Neural cell (in vitro differentiated cells): Measurements from ENCODE around the gene ARL6IP4. TPM values are rescaled to one million over a fixed set of nuclear protein-coding genes. Genes with fewer than 3 reads are reported as not detected.

Experiments used
- H2AFZ ChIP-seq: fragments of 200-600, 300-800 bp; sonication (generic), shearing (Covaris generic); 2 replicates; pipeline ENCODE4 v1.6.0; 2014; ENCODE audit warnings: low read depth, mild to moderate bottlenecking, antibody characterized with exemption, low read length, moderate library complexity
- H3F3A ChIP-seq: fragments of 200-600 bp; shearing (Covaris generic); 2 replicates; pipeline ENCODE4 v1.6.1; 2016; ENCODE audit warnings: mild to moderate bottlenecking, moderate library complexity, mixed read lengths, antibody characterized with exemption, low read length; ENCODE audit not compliant: insufficient read depth, poor library complexity, severe bottlenecking
- H3K27ac ChIP-seq: fragments of 200-600, 300-800 bp; sonication (generic), shearing (Covaris generic); 2 replicates; pipeline ENCODE4 v1.5.1; 2014; ENCODE audit warnings: mild to moderate bottlenecking, low read length, moderate library complexity
- H3K27me3 ChIP-seq: fragments of 300-800, 200-600 bp; sonication (generic), shearing (Covaris generic); 2 replicates; pipeline ENCODE4 v1.6.0; 2014; ENCODE audit warnings: mild to moderate bottlenecking, low read depth, low read length, moderate library complexity; ENCODE audit not compliant: insufficient read depth
- H3K36me3 ChIP-seq: fragments of 300-800, 200-600 bp; sonication (generic), shearing (Covaris generic); 2 replicates; pipeline ENCODE4 v1.5.1; 2014; ENCODE audit warnings: mild to moderate bottlenecking, antibody characterized with exemption, low read length, moderate library complexity; ENCODE audit not compliant: insufficient read depth
- H3K4me2 ChIP-seq: fragments of 300-800, 200-600 bp; sonication (generic), shearing (Covaris generic); 2 replicates; pipeline ENCODE4 v1.6.0; 2014; ENCODE audit warnings: mild to moderate bottlenecking, low read length
- H3K4me3 ChIP-seq: fragments of 300-800, 200-600 bp; sonication (generic), shearing (Covaris generic); 2 replicates; pipeline ENCODE4 v1.5.1; 2014; ENCODE audit warnings: mild to moderate bottlenecking, low read length, moderate library complexity
- H3K79me2 ChIP-seq: fragments of 200-600 bp; shearing (Covaris generic); replicated peaks from 2 replicates; pipeline ENCODE4 v1.6.0; 2014; ENCODE audit warnings: mild to moderate bottlenecking, low read length, moderate library complexity; ENCODE audit not compliant: insufficient read depth
- H3K9ac ChIP-seq: fragments of 300-800, 200-600 bp; sonication (generic), shearing (Covaris generic); 2 replicates; pipeline ENCODE4 v1.6.1; 2016; ENCODE audit warnings: mild to moderate bottlenecking, low read length, mixed read lengths
- H3K9me2 ChIP-seq: fragments of 200-600 bp; shearing (Covaris generic); 2 replicates; pipeline ENCODE4 v1.6.1; 2016; ENCODE audit warnings: mild to moderate bottlenecking, low read length, mixed read lengths; ENCODE audit not compliant: insufficient read depth
- H3K9me3 ChIP-seq: fragments of 200-600, 300-800 bp; sonication (generic), shearing (Covaris generic); 2 replicates; pipeline ENCODE4 v1.6.1; 2016; ENCODE audit warnings: mild to moderate bottlenecking, mixed run types, low read length, moderate library complexity, mixed read lengths
- H4K20me1 ChIP-seq: fragments of 200-600 bp; shearing (Covaris generic); 2 replicates; pipeline ENCODE4 v1.6.1; 2016; ENCODE audit warnings: mild to moderate bottlenecking, mixed run types; ENCODE audit not compliant: insufficient read depth
- EP300 ChIP-seq: fragments of 450-650 bp; conservative IDR thresholded peaks from 2 replicates; pipeline ENCODE4 v1.6.1; 2014; ENCODE audit warnings: antibody characterized with exemption, mild to moderate bottlenecking, moderate library complexity; ENCODE audit not compliant: poor library complexity, severe bottlenecking
- EZH2 ChIP-seq: fragments of 200-600, 300-800 bp; shearing (Covaris generic), sonication (generic); IDR thresholded peaks from 2 replicates; pipeline ENCODE4 v1.6.1; 2014; ENCODE audit warnings: antibody characterized with exemption, low read length, borderline replicate concordance, mild to moderate bottlenecking; ENCODE audit not compliant: insufficient read depth, poor library complexity, severe bottlenecking
- MXI1 ChIP-seq: fragments of 450-650 bp; conservative IDR thresholded peaks from 2 replicates; pipeline ENCODE4 v1.6.1; 2014; ENCODE audit warnings: antibody characterized with exemption, mild to moderate bottlenecking; ENCODE audit not compliant: poor library complexity, severe bottlenecking
- POLR2AphosphoS5 ChIP-seq: IDR thresholded peaks from 2 replicates; pipeline ENCODE4 v1.6.1; 2012
- RAD21 ChIP-seq: fragments of 450-650 bp; conservative IDR thresholded peaks from 2 replicates; pipeline ENCODE4 v1.6.1; 2014; ENCODE audit warnings: antibody characterized with exemption, mild to moderate bottlenecking, moderate library complexity
- SMC3 ChIP-seq: fragments of 450-650 bp; conservative IDR thresholded peaks from 2 replicates; pipeline ENCODE4 v1.6.1; 2014; ENCODE audit warnings: antibody characterized with exemption, mild to moderate bottlenecking, moderate library complexity; ENCODE audit not compliant: poor library complexity
- TAF1 ChIP-seq: IDR thresholded peaks from 2 replicates; pipeline ENCODE4 v1.6.1; 2012; ENCODE audit warnings: low read depth
- polyA plus RNA-seq: library from polyadenylated mRNA; depleted of rRNA; stranded (reverse); fragments of >200 nt; gene quantifications from 2 replicates; pipeline ENCODE4 v1.2.3, GENCODE V29; 2014
- TF ChIP-seq, protein P1 (sequence below): fragments of 450-650 bp; IDR thresholded peaks from 2 replicates; pipeline ENCODE4 v1.5.1; 2014; ENCODE audit warnings: antibody characterized with exemption, mild to moderate bottlenecking, moderate library complexity; ENCODE audit not compliant: poor library complexity, severe bottlenecking
- TF ChIP-seq, protein P2 (sequence below): IDR thresholded peaks from 2 replicates; pipeline ENCODE4 v1.6.1; 2012; ENCODE audit warnings: borderline replicate concordance

ARL6IP4 gene
- polyA plus RNA-seq, 1 donor from 2014 or later: 190 TPM

DNA sequence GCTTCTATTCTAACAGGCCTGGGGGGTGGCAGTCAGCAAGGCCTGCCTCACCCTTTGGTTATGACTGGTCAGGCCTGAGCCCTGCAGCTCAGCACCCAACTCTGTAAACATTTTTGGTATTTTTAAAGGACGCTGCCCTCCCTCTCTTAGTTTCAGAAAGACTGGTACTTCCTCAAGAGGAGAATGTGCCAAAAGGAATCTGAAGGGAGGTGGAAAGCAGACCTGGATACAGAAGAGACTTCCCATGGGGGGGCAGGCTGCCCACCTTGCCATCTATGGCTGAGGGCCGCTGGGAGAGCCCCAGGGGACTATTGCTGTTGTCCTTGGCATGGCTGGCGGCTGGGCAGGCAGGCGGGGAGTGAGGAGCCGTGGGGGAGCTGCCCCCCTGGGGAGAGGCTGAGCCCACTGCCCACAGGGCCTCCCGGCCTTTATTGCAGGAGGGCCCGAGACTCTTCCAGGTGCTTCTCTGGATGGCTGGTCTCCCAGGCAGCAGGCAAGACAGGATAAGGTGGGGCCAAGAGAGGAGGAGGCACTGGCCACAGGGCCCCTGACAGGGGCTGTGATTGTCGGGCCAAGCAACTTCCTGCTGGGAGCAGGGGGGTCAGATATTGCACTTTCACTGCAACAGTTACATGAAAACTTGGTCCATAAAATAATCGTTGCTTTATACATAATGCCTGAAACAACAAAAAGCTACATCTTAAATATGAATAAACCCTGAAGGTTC lies 3.5 kb downstream of the ARL6IP4 start:
- H3K4me2 ChIP-seq: no peak overlapping the region
- no peaks in the 10 kb centered on the region for H3F3A ChIP-seq
- H3K9me3 ChIP-seq: no peaks in the 10 kb centered on the region
- no peaks in the 10 kb centered on the region for H3K9me2 ChIP-seq
- H3K36me3 ChIP-seq: no peaks in the 10 kb centered on the region
- no peaks in the 10 kb centered on the region for H3K27me3 ChIP-seq
- H2AFZ ChIP-seq: no peak overlapping the region
- no peak overlapping the region for H3K4me3 ChIP-seq
- H3K27ac ChIP-seq: no peak overlapping the region
- H3K9ac ChIP-seq: no peak overlapping the region
- no peaks in the 10 kb centered on the region for H4K20me1 ChIP-seq
- H3K79me2 ChIP-seq: peaks cover 3% of the 10 kb centered on the region
- TF ChIP-seq SMC3 (no peak), TAF1 (no peak), RAD21 (no peak), EP300 (no peak), EZH2 (no peak), MXI1 (no peak), POLR2AphosphoS5 (no peak)
- TF ChIP-seq, protein P1, sequence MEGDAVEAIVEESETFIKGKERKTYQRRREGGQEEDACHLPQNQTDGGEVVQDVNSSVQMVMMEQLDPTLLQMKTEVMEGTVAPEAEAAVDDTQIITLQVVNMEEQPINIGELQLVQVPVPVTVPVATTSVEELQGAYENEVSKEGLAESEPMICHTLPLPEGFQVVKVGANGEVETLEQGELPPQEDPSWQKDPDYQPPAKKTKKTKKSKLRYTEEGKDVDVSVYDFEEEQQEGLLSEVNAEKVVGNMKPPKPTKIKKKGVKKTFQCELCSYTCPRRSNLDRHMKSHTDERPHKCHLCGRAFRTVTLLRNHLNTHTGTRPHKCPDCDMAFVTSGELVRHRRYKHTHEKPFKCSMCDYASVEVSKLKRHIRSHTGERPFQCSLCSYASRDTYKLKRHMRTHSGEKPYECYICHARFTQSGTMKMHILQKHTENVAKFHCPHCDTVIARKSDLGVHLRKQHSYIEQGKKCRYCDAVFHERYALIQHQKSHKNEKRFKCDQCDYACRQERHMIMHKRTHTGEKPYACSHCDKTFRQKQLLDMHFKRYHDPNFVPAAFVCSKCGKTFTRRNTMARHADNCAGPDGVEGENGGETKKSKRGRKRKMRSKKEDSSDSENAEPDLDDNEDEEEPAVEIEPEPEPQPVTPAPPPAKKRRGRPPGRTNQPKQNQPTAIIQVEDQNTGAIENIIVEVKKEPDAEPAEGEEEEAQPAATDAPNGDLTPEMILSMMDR: no peak
- TF ChIP-seq, protein P2, sequence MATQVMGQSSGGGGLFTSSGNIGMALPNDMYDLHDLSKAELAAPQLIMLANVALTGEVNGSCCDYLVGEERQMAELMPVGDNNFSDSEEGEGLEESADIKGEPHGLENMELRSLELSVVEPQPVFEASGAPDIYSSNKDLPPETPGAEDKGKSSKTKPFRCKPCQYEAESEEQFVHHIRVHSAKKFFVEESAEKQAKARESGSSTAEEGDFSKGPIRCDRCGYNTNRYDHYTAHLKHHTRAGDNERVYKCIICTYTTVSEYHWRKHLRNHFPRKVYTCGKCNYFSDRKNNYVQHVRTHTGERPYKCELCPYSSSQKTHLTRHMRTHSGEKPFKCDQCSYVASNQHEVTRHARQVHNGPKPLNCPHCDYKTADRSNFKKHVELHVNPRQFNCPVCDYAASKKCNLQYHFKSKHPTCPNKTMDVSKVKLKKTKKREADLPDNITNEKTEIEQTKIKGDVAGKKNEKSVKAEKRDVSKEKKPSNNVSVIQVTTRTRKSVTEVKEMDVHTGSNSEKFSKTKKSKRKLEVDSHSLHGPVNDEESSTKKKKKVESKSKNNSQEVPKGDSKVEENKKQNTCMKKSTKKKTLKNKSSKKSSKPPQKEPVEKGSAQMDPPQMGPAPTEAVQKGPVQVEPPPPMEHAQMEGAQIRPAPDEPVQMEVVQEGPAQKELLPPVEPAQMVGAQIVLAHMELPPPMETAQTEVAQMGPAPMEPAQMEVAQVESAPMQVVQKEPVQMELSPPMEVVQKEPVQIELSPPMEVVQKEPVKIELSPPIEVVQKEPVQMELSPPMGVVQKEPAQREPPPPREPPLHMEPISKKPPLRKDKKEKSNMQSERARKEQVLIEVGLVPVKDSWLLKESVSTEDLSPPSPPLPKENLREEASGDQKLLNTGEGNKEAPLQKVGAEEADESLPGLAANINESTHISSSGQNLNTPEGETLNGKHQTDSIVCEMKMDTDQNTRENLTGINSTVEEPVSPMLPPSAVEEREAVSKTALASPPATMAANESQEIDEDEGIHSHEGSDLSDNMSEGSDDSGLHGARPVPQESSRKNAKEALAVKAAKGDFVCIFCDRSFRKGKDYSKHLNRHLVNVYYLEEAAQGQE: no peak

DNA sequence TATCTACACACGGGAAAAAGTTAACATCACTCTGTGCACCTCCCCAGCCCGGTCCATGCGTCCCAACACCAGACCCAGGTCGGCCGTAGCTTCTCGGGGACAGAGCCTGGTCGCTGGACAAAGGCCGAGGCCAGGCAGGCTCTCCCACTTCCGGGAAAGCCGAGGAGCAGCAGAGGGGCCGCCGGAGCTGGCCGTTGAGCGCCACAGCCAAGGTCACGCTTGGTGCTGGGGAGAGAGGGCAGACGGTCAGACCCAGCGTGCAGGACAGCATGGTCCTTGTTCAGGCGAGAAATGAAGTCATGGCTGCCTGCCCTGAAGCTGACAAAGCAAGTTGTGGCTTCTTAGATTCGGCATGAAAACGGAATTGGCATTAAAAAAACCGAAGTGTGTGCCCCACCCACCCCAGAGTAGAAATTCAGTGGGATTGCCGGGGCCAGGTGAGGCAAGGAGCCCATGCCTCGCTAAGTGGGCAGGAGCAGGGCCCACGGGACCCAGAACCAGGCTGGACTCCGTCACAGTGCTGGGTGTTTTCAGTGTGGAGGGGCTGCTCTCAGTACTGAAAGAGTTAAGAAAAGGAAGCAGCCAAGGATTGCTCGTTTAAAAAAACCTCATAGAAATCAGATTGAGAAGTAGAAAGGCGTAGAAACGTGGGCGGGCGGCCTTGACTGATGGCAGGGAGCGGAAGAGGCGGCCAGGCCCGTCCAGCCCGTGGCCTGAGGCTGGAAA lies 4.3 kb downstream of the ARL6IP4 start:
- no peaks in the 10 kb centered on the region for H3F3A ChIP-seq
- H3K4me3 ChIP-seq: no peak overlapping the region
- H3K27me3 ChIP-seq: no peaks in the 10 kb centered on the region
- H3K9me3 ChIP-seq: no peaks in the 10 kb centered on the region
- H3K79me2 ChIP-seq: peaks cover 3% of the 10 kb centered on the region
- H2AFZ ChIP-seq: no peak overlapping the region
- TF ChIP-seq, protein P2: no peak
- TF ChIP-seq POLR2AphosphoS5 (no peak), EP300 (no peak), MXI1 (no peak), RAD21 (no peak), EZH2 (no peak), SMC3 (no peak), TAF1 (no peak)
- TF ChIP-seq, protein P1: no peak
- no peak overlapping the region for H3K9ac ChIP-seq
- H4K20me1 ChIP-seq: no peaks in the 10 kb centered on the region
- H3K9me2 ChIP-seq: no peaks in the 10 kb centered on the region
- H3K27ac ChIP-seq: no peak overlapping the region
- H3K36me3 ChIP-seq: no peaks in the 10 kb centered on the region
- no peak overlapping the region for H3K4me2 ChIP-seq
